ENCODE measurements around the gene SMYD3.
"Not testable (repeated sequence)": the region's sequence is repeated elsewhere in the genome, so short reads cannot be mapped to it uniquely, and the experiment has no call there.

The SMYD3 gene

GRCh38 chr1:245718123-245718522 is 789.0 kb downstream of the SMYD3 start:
- DNase-seq (ENCODE audit: low read depth in 2 of 2) = no peak

GRCh38 chr1:245717611-245718010 is 789.5 kb downstream of the SMYD3 start:
- no peak for DNase-seq (ENCODE audit: low read depth in 2 of 2)

GRCh38 chr1:245716561-245716960 is 790.5 kb downstream of the SMYD3 start:
- no peak for DNase-seq (ENCODE audit: low read depth in 2 of 2)

GRCh38 chr1:245715970-245716369 is 791.1 kb downstream of the SMYD3 start:
- DNase-seq (ENCODE audit: low read depth in 2 of 2) = no peak

GRCh38 chr1:245715291-245715701 is 791.8 kb downstream of the SMYD3 start:
- no peak for DNase-seq (ENCODE audit: low read depth in 2 of 2)

- DNase-seq (ENCODE audit: low read depth in 2 of 2) = not testable (repeated sequence)
Measured at GRCh38 chr1:245714027-245714426, 793.1 kb downstream of the SMYD3 start.

- DNase-seq (ENCODE audit: low read depth in 2 of 2) = no peak
Measured at GRCh38 chr1:245710961-245711903, 795.8 kb downstream of the SMYD3 start.

- DNase-seq (ENCODE audit: low read depth in 2 of 2) = no peak
Measured at GRCh38 chr1:245707941-245708340, 799.1 kb downstream of the SMYD3 start.

- no peak for DNase-seq (ENCODE audit: low read depth in 2 of 2)
Measured at GRCh38 chr1:245704765-245705164, 802.3 kb downstream of the SMYD3 start.

GRCh38 chr1:245704341-245704740 is 802.7 kb downstream of the SMYD3 start:
- DNase-seq (ENCODE audit: low read depth in 2 of 2) = no peak

- DNase-seq (ENCODE audit: low read depth in 2 of 2) = no peak
Measured at GRCh38 chr1:245702346-245702745, 804.7 kb downstream of the SMYD3 start.

GRCh38 chr1:245701631-245702030 is 805.4 kb downstream of the SMYD3 start:
- no peak for DNase-seq (ENCODE audit: low read depth in 2 of 2)

- DNase-seq (ENCODE audit: low read depth in 2 of 2) = no peak
Measured at GRCh38 chr1:245700631-245701030, 806.4 kb downstream of the SMYD3 start.
